ENCODE data around the gene RNU2-63P. TPM values are rescaled to one million over a fixed set of nuclear protein-coding genes. Genes with fewer than 3 reads are reported as not detected.

Gene RNU2-63P
- total RNA-seq, 1 experiment from 2014 or later = 5.0 TPM

DNA sequence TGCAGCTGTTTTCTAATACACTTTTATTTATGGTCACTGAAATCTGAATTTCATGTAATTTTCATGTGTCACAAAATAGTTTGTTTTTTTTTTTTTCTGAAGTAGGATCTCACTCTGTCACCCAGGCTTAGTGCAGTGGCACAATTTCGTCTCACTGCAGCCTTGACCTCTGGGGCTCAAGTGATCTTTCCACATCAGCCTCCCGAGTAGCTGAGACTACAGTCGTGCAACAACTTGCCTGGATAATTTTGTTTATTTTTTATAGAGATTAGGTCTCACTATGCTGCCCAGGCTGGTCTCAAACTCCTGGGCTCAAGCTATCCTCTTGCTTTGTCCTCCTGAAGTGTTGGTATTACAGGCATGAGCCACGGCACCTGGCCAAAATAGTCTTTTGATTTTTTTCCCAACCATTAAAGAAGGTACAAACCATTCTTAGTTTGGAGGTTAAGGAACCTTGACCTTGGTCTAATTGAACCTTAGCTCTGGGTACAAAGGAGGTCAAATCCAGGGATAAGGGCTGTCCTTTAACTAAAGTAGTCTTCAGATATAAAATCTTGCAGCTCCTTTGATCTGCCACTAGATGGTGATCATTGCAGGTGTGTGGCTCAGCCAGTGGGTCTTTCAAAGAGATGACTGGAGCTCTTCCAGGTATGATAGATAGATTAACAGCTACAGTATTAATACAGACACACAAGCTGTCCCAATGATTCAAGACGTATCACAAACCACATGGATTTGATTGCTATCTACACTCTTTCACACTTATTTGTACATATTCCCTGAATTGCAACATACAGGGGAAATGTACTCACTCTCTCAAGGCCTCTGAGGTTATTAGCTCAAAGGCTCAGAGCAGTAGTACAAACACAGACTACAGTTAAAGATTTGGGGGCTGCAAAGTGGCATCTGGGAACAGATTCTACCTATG is 43.9 kb upstream of the RNU2-63P start:
- Mint-ChIP-seq H3K36me3 (ENCODE audit: insufficient read depth, unreplicated experiment) (no peaks in the 10 kb centered on the region), H3K4me1 (ENCODE audit: insufficient read depth, unreplicated experiment) (peaks cover 6% of the 10 kb centered on the region), H3K9me3 (ENCODE audit: unreplicated experiment) (no peaks in the 10 kb centered on the region), H3K27me3 (ENCODE audit: insufficient read depth, unreplicated experiment) (no peaks in the 10 kb centered on the region), H3K4me3 (ENCODE audit: unreplicated experiment) (no peak overlapping the region), H3K27ac (ENCODE audit: low read depth, unreplicated experiment) (no peak overlapping the region)
- TF ChIP-seq, protein P1, sequence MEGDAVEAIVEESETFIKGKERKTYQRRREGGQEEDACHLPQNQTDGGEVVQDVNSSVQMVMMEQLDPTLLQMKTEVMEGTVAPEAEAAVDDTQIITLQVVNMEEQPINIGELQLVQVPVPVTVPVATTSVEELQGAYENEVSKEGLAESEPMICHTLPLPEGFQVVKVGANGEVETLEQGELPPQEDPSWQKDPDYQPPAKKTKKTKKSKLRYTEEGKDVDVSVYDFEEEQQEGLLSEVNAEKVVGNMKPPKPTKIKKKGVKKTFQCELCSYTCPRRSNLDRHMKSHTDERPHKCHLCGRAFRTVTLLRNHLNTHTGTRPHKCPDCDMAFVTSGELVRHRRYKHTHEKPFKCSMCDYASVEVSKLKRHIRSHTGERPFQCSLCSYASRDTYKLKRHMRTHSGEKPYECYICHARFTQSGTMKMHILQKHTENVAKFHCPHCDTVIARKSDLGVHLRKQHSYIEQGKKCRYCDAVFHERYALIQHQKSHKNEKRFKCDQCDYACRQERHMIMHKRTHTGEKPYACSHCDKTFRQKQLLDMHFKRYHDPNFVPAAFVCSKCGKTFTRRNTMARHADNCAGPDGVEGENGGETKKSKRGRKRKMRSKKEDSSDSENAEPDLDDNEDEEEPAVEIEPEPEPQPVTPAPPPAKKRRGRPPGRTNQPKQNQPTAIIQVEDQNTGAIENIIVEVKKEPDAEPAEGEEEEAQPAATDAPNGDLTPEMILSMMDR (IDR thresholded peaks at IDR 0.05; ENCODE audit: unreplicated experiment) = peak; percentile 82
- POLR2A ChIA-PET = interaction anchor here (0.6 to 2.4 kb wide), 8 partner anchors 14 to 395 kb away, joined by 3 to 18 read pairs (median 4); partner anchors contain the start of gene RNU2-63P
- intact Hi-C loops (cut with micrococcal nuclease) = loop anchor here (1.0 to 5.0 kb wide), 3 partner anchors 100 to 612 kb away; no protein-coding TSS in a partner anchor
- CTCF ChIA-PET = interaction anchor here (0.6 to 5.4 kb wide), 70 partner anchors 10 to 641 kb away, joined by 3 to 293 read pairs (median 5); partner anchors contain the start of genes RNU2-63P and THNSL2
- BruUV-seq (replicated peaks) = no TSS peak
- peak; percentile 55 for DNase-seq (ENCODE audit: unreplicated experiment)

DNA sequence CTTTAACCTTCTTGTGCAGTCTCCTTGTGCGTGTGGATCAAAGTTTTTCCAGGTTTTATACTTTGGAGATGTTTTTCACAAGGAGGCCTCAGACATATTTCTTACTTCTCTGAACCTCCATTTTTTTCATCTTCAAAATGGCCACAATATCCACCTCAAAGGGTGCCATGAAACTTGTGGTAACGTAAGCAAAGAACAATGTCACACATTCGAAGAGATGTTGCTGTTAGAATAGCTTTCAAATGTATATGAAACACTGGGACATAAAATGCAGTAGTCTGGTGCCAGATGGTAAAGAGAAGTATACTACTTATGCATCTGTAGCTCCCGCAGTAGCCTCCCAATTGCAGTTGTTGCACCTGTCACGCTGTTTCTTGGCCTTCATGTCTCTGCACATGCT is 41.8 kb upstream of the RNU2-63P start:
- DNase-seq (ENCODE audit: unreplicated experiment) = no peak
- no TSS peak for BruUV-seq (replicated peaks)
- CTCF ChIA-PET = interaction anchor here (4.9 to 5.4 kb wide), 2 partner anchors 102 to 130 kb away, joined by 104 to 293 read pairs; no protein-coding TSS in a partner anchor
- Mint-ChIP-seq H3K27ac (ENCODE audit: low read depth, unreplicated experiment) (no peak overlapping the region), H3K36me3 (ENCODE audit: insufficient read depth, unreplicated experiment) (peaks cover 5% of the 10 kb centered on the region), H3K4me1 (ENCODE audit: insufficient read depth, unreplicated experiment) (peaks cover 21% of the 10 kb centered on the region), H3K9me3 (ENCODE audit: unreplicated experiment) (no peaks in the 10 kb centered on the region), H3K4me3 (ENCODE audit: unreplicated experiment) (no peak overlapping the region), H3K27me3 (ENCODE audit: insufficient read depth, unreplicated experiment) (no peaks in the 10 kb centered on the region)
- intact Hi-C loops (cut with micrococcal nuclease) = no loop called here
- POLR2A ChIA-PET = no interaction called here
- TF ChIP-seq, protein P1 (IDR thresholded peaks at IDR 0.05; ENCODE audit: unreplicated experiment) = no peak

DNA sequence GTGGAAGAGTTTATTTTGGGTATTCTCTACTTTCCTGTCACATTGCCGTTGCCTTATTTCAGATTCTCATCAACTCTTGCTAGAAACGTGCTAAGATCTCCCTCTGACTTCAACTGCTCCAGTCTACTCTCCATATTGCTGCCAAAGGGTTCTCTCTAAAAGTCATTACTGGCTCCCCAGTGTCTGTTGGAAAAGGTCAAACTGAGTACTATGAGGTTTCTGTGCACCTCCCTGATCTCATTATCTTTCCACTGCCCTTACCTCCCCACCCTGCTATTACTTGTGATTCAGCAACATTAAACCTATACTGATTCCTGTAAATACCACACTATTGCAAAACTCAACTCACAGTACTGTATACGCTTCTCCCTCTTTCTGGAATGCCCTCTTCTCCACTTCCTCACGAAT is 41.1 kb upstream of the RNU2-63P start:
- H3K36me3 Mint-ChIP-seq (ENCODE audit: insufficient read depth, unreplicated experiment) = peaks cover 9% of the 10 kb centered on the region
- BruUV-seq (replicated peaks) = no TSS peak
- H3K27me3 Mint-ChIP-seq (ENCODE audit: insufficient read depth, unreplicated experiment) = no peaks in the 10 kb centered on the region
- ChIA-PET POLR2A (interaction anchor here (0.7 kb wide), 1 partner anchor 18 kb away, joined by 3 read pairs; no protein-coding TSS in a partner anchor), CTCF (interaction anchor here (0.6 kb wide), 1 partner anchor 56 kb away, joined by 4 read pairs; no protein-coding TSS in a partner anchor)
- TF ChIP-seq, protein P1 (IDR thresholded peaks at IDR 0.05; ENCODE audit: unreplicated experiment) = no peak
- H3K27ac Mint-ChIP-seq (ENCODE audit: low read depth, unreplicated experiment) = no peak overlapping the region
- no peak for DNase-seq (ENCODE audit: unreplicated experiment)
- no peaks in the 10 kb centered on the region for H3K9me3 Mint-ChIP-seq (ENCODE audit: unreplicated experiment)
- peaks cover 25% of the 10 kb centered on the region for H3K4me1 Mint-ChIP-seq (ENCODE audit: insufficient read depth, unreplicated experiment)
- intact Hi-C loops (cut with micrococcal nuclease) = no loop called here
- H3K4me3 Mint-ChIP-seq (ENCODE audit: unreplicated experiment) = no peak overlapping the region

Data from MCF 10A (cell line).